ENCODE data around the gene CLEC4C. TPM values are rescaled to one million over a fixed set of nuclear protein-coding genes. Genes with fewer than 3 reads are reported as not detected.
A peak's percentile ranks its signal among the peaks of the same experiment; 100 is the strongest.

Gene CLEC4C
- total and polyA plus RNA-seq, 2 of the 8 experiments (the other 6 are each of a cell fraction or from before 2014, with no cell fraction given) = 0.76 TPM; not detected in 1

DNA sequence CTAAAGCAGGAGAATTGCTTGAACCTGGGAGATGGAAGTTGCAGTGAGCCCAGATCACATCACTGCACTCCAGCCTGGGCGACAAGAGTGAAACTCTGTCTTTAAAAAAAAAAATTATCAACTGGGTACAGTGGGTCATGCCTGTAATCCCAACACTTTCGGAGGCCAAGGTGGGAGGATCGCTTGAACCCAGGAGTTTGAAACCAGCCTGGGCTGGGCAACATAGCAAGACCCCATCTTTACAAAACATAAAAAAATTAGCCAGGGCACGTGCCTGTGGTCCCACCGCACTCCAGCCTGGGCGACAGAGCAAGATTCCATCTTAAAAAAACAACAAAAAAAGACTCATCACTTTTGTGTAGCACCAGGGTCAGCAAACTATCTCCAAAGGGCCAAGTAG is 34.9 kb upstream of the CLEC4C start:
- no peak overlapping the region for H3K9ac ChIP-seq (replicated peaks in 1 of 4; ENCODE audit: extremely low read depth in 1 of 4, low read depth in 3 of 4, low read length in 3 of 4)
- H3K4me1 ChIP-seq (replicated peaks in 1 of 4; ENCODE audit: control insufficient read depth in 3 of 4, insufficient read depth in 4 of 4, low read length in 3 of 4) = peaks cover 0 to 5% (median 4%) of the 10 kb centered on the region in 4 experiments; a peak in 5 of 7 replicates
- no peaks in the 10 kb centered on the region for H3K23me2 ChIP-seq (ENCODE audit: low read depth, low read length)
- no peak overlapping the region for H3K14ac ChIP-seq (ENCODE audit: insufficient read length)
- H3K79me2 ChIP-seq (ENCODE audit: control insufficient read depth in 1 of 2, insufficient read depth in 2 of 2, low read length in 2 of 2) = no peaks in the 10 kb centered on the region
- DNase-seq (ENCODE audit: low read depth in 1 of 2, low spot score in 2 of 2) (no peak), FAIRE-seq (no peak)
- H4K8ac ChIP-seq (ENCODE audit: extremely low read depth, insufficient read depth, low read length) = no peak overlapping the region
- H2BK15ac ChIP-seq (ENCODE audit: low read length) = no peak overlapping the region
- no peaks in the 10 kb centered on the region for H3K36me3 ChIP-seq (ENCODE audit: control insufficient read depth in 2 of 4, insufficient read depth in 4 of 4, low read length in 3 of 4)
- no peak overlapping the region for H3K18ac ChIP-seq (ENCODE audit: extremely low read depth, low read length)
- no peak overlapping the region for H2AK5ac ChIP-seq (ENCODE audit: low read depth, low read length)
- no peak overlapping the region for H3K4me2 ChIP-seq (ENCODE audit: insufficient read depth in 1 of 2, low read depth in 2 of 2, low read length in 2 of 2)
- no peaks in the 10 kb centered on the region for H3K9me3 ChIP-seq (ENCODE audit: insufficient read depth in 2 of 2, low read depth in 1 of 2, low read length in 1 of 2)
- no peak overlapping the region for H2AFZ ChIP-seq (ENCODE audit: low read length)
- 90% methylated on average over 6 of the region's 6 CpGs; no CpG with 5 or more reads in 1 of the 2 experiments for WGBS, 2 experiments (ENCODE audit: extremely low coverage in 1 of 2, insufficient coverage in 1 of 2, insufficient read length in 1 of 2, insufficient replicate concordance in 2 of 2, low coverage in 1 of 2, low lambda C conversion rate in 2 of 2, missing lambda C conversion rate in 1 of 2)
- no peak overlapping the region for H2BK12ac ChIP-seq (ENCODE audit: low read depth, low read length)
- H4K5ac ChIP-seq (ENCODE audit: insufficient read length, low read depth, low read length) = no peak overlapping the region
- CTCF ChIA-PET (ENCODE audit: partially characterized antibody) = no interaction called here
- H4K91ac ChIP-seq (replicated peaks; ENCODE audit: insufficient read length, low read length) = no peak overlapping the region
- H2BK5ac ChIP-seq (ENCODE audit: low read depth, low read length) = no peak overlapping the region; the same call in 1 of the 2 replicates
- H2BK120ac ChIP-seq (replicated peaks; ENCODE audit: low read depth, low read length) = no peak overlapping the region
- no peak overlapping the region for H3K4me3 ChIP-seq (ENCODE audit: extremely low read depth in 1 of 4, insufficient read depth in 2 of 4, low read depth in 3 of 4, low read length in 4 of 4)
- H4K20me1 ChIP-seq (replicated peaks in 1 of 2; ENCODE audit: control insufficient read depth in 1 of 2, insufficient read depth in 2 of 2, low read length in 2 of 2) = no peaks in the 10 kb centered on the region
- H3K4ac ChIP-seq (replicated peaks; ENCODE audit: insufficient read length, low read depth, low read length) = no peak overlapping the region
- H3K79me1 ChIP-seq (ENCODE audit: low read depth, low read length) = no peaks in the 10 kb centered on the region
- POLR2A ChIA-PET (ENCODE audit: partially characterized antibody) = interaction anchor here (0.9 kb wide), 1 partner anchor 8 kb away, joined by 5 read pairs; no protein-coding TSS in a partner anchor
- H2BK20ac ChIP-seq (ENCODE audit: low read length) = no peak overlapping the region
- no peak overlapping the region for H3K23ac ChIP-seq (ENCODE audit: insufficient read length)
- no peak overlapping the region for H3K27ac ChIP-seq (ENCODE audit: low read depth, low read length)
- H3K56ac ChIP-seq (replicated peaks; ENCODE audit: insufficient read length, low read depth, low read length) = no peak overlapping the region
- no peak for TF ChIP-seq RNF2 (IDR thresholded peaks at IDR 0.05; ENCODE audit: borderline replicate concordance, low read depth, low read length, missing control alignments, poor library complexity, severe bottlenecking)
- no peak for TF ChIP-seq POLR2A (IDR thresholded peaks at IDR 0.05; ENCODE audit: control extremely low read depth in 1 of 2, low read depth in 2 of 2, low read length in 2 of 2)
- TF ChIP-seq SIN3A (conservative IDR thresholded peaks at IDR 0.05 in 1 of 2, IDR thresholded peaks at IDR 0.05 in 1 of 2; ENCODE audit: low read depth in 1 of 2, low read length in 2 of 2) = no peak
- peak; percentile 23; the same call in 1 of the 2 replicates for TF ChIP-seq KDM1A (IDR thresholded peaks at IDR 0.05; ENCODE audit: borderline replicate concordance, low read length)
- no peak for TF ChIP-seq CTBP2 (IDR thresholded peaks at IDR 0.05; ENCODE audit: borderline replicate concordance, insufficient read depth, insufficient read length, low read length)
- no peak for TF ChIP-seq CEBPB (IDR thresholded peaks at IDR 0.05; ENCODE audit: low read depth, low read length)
- H3K27me3 ChIP-seq (replicated peaks in 1 of 4; ENCODE audit: control insufficient read depth in 3 of 4, extremely low read depth in 1 of 4, insufficient read depth in 3 of 4, low read length in 3 of 4) = no peaks in the 10 kb centered on the region
